ENCODE measurements around the gene GCNA. TPM values are rescaled to one million over a fixed set of nuclear protein-coding genes. Genes with fewer than 3 reads are reported as not detected.

Gene GCNA
- total RNA-seq, 2 experiments from 2014 or later, result 2.1 to 4.2 TPM

DNA sequence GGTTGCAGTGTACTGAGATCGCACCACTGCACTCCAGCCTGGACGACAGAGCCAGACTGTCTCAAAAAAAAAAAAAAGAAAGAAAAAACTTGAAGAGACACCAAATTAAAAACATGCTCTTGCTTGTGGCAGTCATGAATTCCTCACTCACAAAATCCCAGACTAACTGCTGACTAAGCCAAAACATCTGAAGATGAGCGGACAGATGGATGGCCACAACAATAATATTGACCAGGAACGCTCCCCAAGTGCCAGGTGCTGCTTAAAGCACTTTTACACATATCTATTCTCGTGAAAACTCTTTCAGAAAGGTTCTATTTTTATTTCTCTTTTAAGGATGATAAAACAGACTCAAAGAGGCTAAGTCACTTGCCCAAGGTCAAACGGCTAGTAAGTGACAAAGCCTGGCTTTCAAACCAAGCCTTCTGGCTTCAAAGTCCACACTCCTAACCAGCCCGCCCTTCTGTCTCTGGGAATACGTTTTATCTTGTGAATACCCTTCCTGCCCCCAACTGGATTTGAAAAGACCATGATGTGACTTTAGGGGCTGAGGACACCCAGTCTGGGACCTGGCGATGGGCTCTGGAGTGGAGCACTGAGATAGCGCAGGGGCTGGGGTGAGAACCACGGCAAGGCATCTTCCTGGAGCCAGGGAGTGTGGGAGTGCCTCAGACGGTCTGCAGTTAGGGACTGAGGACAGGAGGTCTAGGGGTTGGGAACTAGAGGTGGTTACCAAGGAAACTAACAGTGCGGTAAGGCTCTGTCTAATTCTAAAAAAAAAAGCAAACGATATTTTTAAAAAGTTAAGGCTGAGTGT, 49.6 kb downstream of the GCNA start:
- no peaks in the 10 kb centered on the region for H3K79me2 ChIP-seq (ENCODE audit: insufficient read depth, low read depth, low read length)
- no peaks in the 10 kb centered on the region for H4K20me1 ChIP-seq (ENCODE audit: insufficient read depth, low read length)
- DNase-seq (ENCODE audit: low spot score), result no peak
- H3K4me2 ChIP-seq (ENCODE audit: low read length), result no peak overlapping the region
- CTCF ChIA-PET (ENCODE audit: unreplicated experiment), result interaction anchor here (0.6 kb wide), 1 partner anchor 9 kb away, joined by 3 read pairs; no protein-coding TSS in a partner anchor
- BruUV-seq (replicated peaks), result no TSS peak
- intact Hi-C loops (cut with micrococcal nuclease; ENCODE audit: unreplicated experiment), result no loop called here
- no peak overlapping the region for H3K4me3 ChIP-seq (ENCODE audit: low read depth, low read length, poor library complexity, severe bottlenecking)
- peaks cover 38% of the 10 kb centered on the region for H3K4me1 ChIP-seq (ENCODE audit: insufficient read depth, low read length, poor library complexity, severe bottlenecking)
- H2AFZ ChIP-seq (ENCODE audit: low read length), result no peak overlapping the region
- H3K9me3 ChIP-seq (ENCODE audit: low read length), result no peaks in the 10 kb centered on the region
- TF ChIP-seq CTCF (conservative IDR thresholded peaks at IDR 0.05; ENCODE audit: low read length) (no peak), EZH2phosphoT487 (IDR thresholded peaks at IDR 0.05; ENCODE audit: borderline replicate concordance, low read depth, low read length) (no peak)
- no peaks in the 10 kb centered on the region for H3K9me2 ChIP-seq (ENCODE audit: insufficient read depth, low read length)
- no peak overlapping the region for H3K27ac ChIP-seq (ENCODE audit: low read depth, low read length, poor library complexity, severe bottlenecking)
- H3K36me3 ChIP-seq (ENCODE audit: insufficient read depth, low read length), result no peaks in the 10 kb centered on the region
- POLR2A ChIA-PET, result no interaction called here

DNA sequence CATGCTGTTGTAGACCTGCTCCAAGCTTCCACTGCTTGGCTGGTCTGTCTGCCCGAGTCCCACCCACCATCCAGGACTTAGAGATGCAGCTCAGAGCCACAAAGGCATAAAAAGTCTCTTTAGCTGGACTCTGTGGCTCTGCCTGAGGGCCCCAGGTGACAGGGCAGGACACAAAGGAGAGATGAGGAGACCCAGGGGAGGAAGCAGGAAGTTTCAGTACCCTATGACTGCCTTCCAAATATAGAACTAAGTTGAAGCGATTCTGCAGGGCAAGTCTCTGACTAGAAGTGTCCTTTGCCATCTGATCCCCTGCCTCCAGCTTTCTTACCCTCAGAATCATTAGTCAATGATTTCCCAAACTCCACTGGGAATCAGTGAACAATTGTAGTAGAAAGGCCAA, 51.2 kb downstream of the GCNA start:
- intact Hi-C loops (cut with micrococcal nuclease; ENCODE audit: unreplicated experiment), result no loop called here
- Histone ChIP-seq H2AFZ (ENCODE audit: low read length) (peak overlapping the region; percentile 65; the same call in 1 of the 2 replicates), H3K4me3 (ENCODE audit: low read depth, low read length, poor library complexity, severe bottlenecking) (peak overlapping the region; percentile 46), H3K4me2 (ENCODE audit: low read length) (peak overlapping the region; percentile 86), H3K4me1 (ENCODE audit: insufficient read depth, low read length, poor library complexity, severe bottlenecking) (peaks cover 21% of the 10 kb centered on the region), H3K36me3 (ENCODE audit: insufficient read depth, low read length) (no peaks in the 10 kb centered on the region), H3K9me3 (ENCODE audit: low read length) (no peaks in the 10 kb centered on the region), H3K27ac (ENCODE audit: low read depth, low read length, poor library complexity, severe bottlenecking) (peak overlapping the region; percentile 48), H3K9me2 (ENCODE audit: insufficient read depth, low read length) (no peaks in the 10 kb centered on the region), H4K20me1 (ENCODE audit: insufficient read depth, low read length) (no peaks in the 10 kb centered on the region), H3K79me2 (ENCODE audit: insufficient read depth, low read depth, low read length) (no peaks in the 10 kb centered on the region)
- no peak for TF ChIP-seq EZH2phosphoT487 (IDR thresholded peaks at IDR 0.05; ENCODE audit: borderline replicate concordance, low read depth, low read length)
- TF ChIP-seq CTCF (conservative IDR thresholded peaks at IDR 0.05; ENCODE audit: low read length), result no peak
- peak; percentile 61 for DNase-seq (ENCODE audit: low spot score)
- ChIA-PET CTCF (ENCODE audit: unreplicated experiment) (no interaction called here), POLR2A (no interaction called here)
- no TSS peak for BruUV-seq (replicated peaks)
